ENCODE data around the gene GM2A.

Gene GM2A

GRCh38 chr5:151252762-151253604, at the start of gene GM2A:
GM2A (plus strand) TSS chr5:151253185; CDS start chr5:151253217, 32 bp downstream.
- peak; percentile 95 for DNase-seq (ENCODE audit: low read depth)

GRCh38 chr5:151204051-151204450, 48.9 kb upstream of the GM2A start:
- DNase-seq (ENCODE audit: low read depth) = no peak

GRCh38 chr5:151205411-151205810, 47.6 kb upstream of the GM2A start:
- DNase-seq (ENCODE audit: low read depth) = no peak

GRCh38 chr5:151208481-151208914, 44.5 kb upstream of the GM2A start:
- no peak for DNase-seq (ENCODE audit: low read depth)

GRCh38 chr5:151212406-151212798, 40.6 kb upstream of the GM2A start:
- DNase-seq (ENCODE audit: low read depth) = no peak

- peak; percentile 78 for DNase-seq (ENCODE audit: low read depth)
These were observed 39.0 kb upstream of the GM2A start for GRCh38 chr5:151213803-151214613.

- no peak for DNase-seq (ENCODE audit: low read depth)
These were observed 38.1 kb upstream of the GM2A start for GRCh38 chr5:151214614-151215545.

- DNase-seq (ENCODE audit: low read depth) = no peak
These were observed 37.5 kb upstream of the GM2A start for GRCh38 chr5:151215546-151215880.

GRCh38 chr5:151216781-151217180, 36.2 kb upstream of the GM2A start:
- DNase-seq (ENCODE audit: low read depth) = no peak

GRCh38 chr5:151218177-151218576, 34.8 kb upstream of the GM2A start:
- DNase-seq (ENCODE audit: low read depth) = no peak

GRCh38 chr5:151219138-151219537, 33.8 kb upstream of the GM2A start:
- DNase-seq (ENCODE audit: low read depth) = no peak

GRCh38 chr5:151219789-151220188, 33.2 kb upstream of the GM2A start:
- no peak for DNase-seq (ENCODE audit: low read depth)

- DNase-seq (ENCODE audit: low read depth) = no peak
These were observed 31.4 kb upstream of the GM2A start for GRCh38 chr5:151221574-151221973.

- DNase-seq (ENCODE audit: low read depth) = no peak
These were observed 30.8 kb upstream of the GM2A start for GRCh38 chr5:151222054-151222789.

GRCh38 chr5:151222790-151223446, 30.1 kb upstream of the GM2A start:
- peak; percentile 38 for DNase-seq (ENCODE audit: low read depth)

- peak; percentile 42 for DNase-seq (ENCODE audit: low read depth)
These were observed 29.3 kb upstream of the GM2A start, which contains the start of gene CCDC69 for GRCh38 chr5:151223447-151224264. CCDC69 (minus strand) TSS chr5:151224092; CDS start chr5:151223970, 122 bp downstream.

- no peak for DNase-seq (ENCODE audit: low read depth)
These were observed 28.6 kb upstream of the GM2A start for GRCh38 chr5:151224372-151224771.

- DNase-seq (ENCODE audit: low read depth) = no peak
These were observed 27.9 kb upstream of the GM2A start for GRCh38 chr5:151225071-151225470.

GRCh38 chr5:151225475-151225874, 27.5 kb upstream of the GM2A start:
- DNase-seq (ENCODE audit: low read depth) = no peak

GRCh38 chr5:151227918-151228447, 25.0 kb upstream of the GM2A start:
- DNase-seq (ENCODE audit: low read depth) = no peak

All from activated T-cell treated with anti-CD3 and anti-CD28 coated beads for 1 hour (primary cell).